Heart left ventricle (tissue), 16 donors: Measurements from ENCODE around the gene PRPF18. TPM values are rescaled to one million over a fixed set of nuclear protein-coding genes. Genes with fewer than 3 reads are reported as not detected.

Experiments
- ATAC-seq, 4 donors: fragments of 200-7000 bp; cut with Tn5 transposase; one replicate each; pipeline ENCODE4 v1.9.1; 2020 to 2022; ENCODE audit warnings: moderate library complexity in 4 of 4, mild to moderate bottlenecking in 3 of 4, moderate number of reproducible peaks in 1 of 4
- DNase-seq, 5 donors: peaks; one replicate each; pipeline ENCODE4 v3.0.0-alpha.2; 2020
- H3K27ac ChIP-seq, 12 donors: fragments of 200-600 bp; sonication (generic) in 4 of 12; one replicate each; pipeline versions ENCODE4 v1.5.0 to v1.8.0; 2016 to 2022; ENCODE audit warnings: mild to moderate bottlenecking in 2 of 12
- H3K27me3 ChIP-seq, 9 donors: fragments of 200-600 bp; sonication (generic) in 2 of 9; one replicate each; pipeline versions ENCODE4 v1.5.1 to v1.8.0; 2016 to 2022; ENCODE audit warnings: mild to moderate bottlenecking in 3 of 9
- H3K36me3 ChIP-seq, 9 donors: fragments of 200-600 bp; sonication (generic) in 2 of 9; one replicate each; pipeline versions ENCODE4 v1.5.0 to v1.8.0; 2018 to 2022; ENCODE audit warnings: mild to moderate bottlenecking in 2 of 9
- H3K4me1 ChIP-seq, 12 donors: fragments of 200-600 bp; sonication (generic) in 4 of 12; one replicate each; pipeline versions ENCODE4 v1.5.0 to v1.8.0; 2016 to 2022; ENCODE audit warnings: mild to moderate bottlenecking in 3 of 12
- H3K4me3 ChIP-seq, 12 donors: fragments of 200-600 bp; sonication (generic) in 4 of 12; one replicate each; pipeline versions ENCODE4 v1.5.0 to v1.8.0; 2017 to 2022; ENCODE audit warnings: mild to moderate bottlenecking in 9 of 12, moderate library complexity in 4 of 12
- H3K9me3 ChIP-seq, 12 donors: fragments of 200-600 bp; sonication (generic) in 4 of 12; one replicate each; pipeline versions ENCODE4 v1.5.0 to v1.8.0; 2016 to 2022; ENCODE audit warnings: mild to moderate bottlenecking in 1 of 12
- POLR2A ChIP-seq, 2 donors: fragments of 450-650 bp; IDR thresholded peaks; one replicate each; pipeline ENCODE4 v1.6.1; 2017; ENCODE audit warnings: antibody characterized with exemption in 2 of 2, mild to moderate bottlenecking in 2 of 2, moderate library complexity in 2 of 2
- WGBS, 4 donors: extraction: QIAGEN DNeasy Blood & Tissue Kit in 2 of 4; methylation state at CpG; one replicate each; pipeline versions ENCODE4 v1.1.5 to v1.1.7; 2013 to 2018; 5-methylcytosine and 5-hydroxymethylcytosine counted together
- intact Hi-C, 10 donors: fragments of 100-400 bp; cut with DNase I; formaldehyde crosslinking; loops; one replicate each; pipeline versions ENCODE4 v1.11.1 to v1.14.2; 2022
- polyA plus RNA-seq, 2 donors: library from polyadenylated mRNA; stranded (reverse); fragments of 200-250 nt; gene quantifications; one replicate each; pipeline ENCODE4 v1.2.3, GENCODE V29; 2013
- total RNA-seq, 9 donors: library from RNA; depleted of rRNA in 2 of 9; stranded (reverse); fragments of >200 nt in 2 of 9; fragmentation: NEBNext Ultra II Directional in 3 of 9; extraction: Animal tissue kit (Norgen Biotek cat#: 25700) in 3 of 9; gene quantifications; one replicate each; pipeline versions ENCODE4 v1.1.0 to v1.2.4, GENCODE V29; 2016 to 2023
- TF ChIP-seq, protein P1 (sequence below), 12 donors: fragments of 200-600 bp; sonication (generic) in 4 of 12; IDR thresholded peaks; one replicate each; pipeline versions ENCODE4 v1.5.0 to v1.8.0; 2018 to 2022; ENCODE audit warnings: antibody characterized with exemption in 12 of 12, mild to moderate bottlenecking in 5 of 12
- donor health status: ischemic (EF 13 %, LVEDD 7.1; RV severe dilation, severe dysfunction).
- donor health status: healthy with polysubstance abuse.
- donor health status: DM: no; HTN: yes; CAD: no.
- donor health status: DM: no; HTN: no; CAD: no.
- donor health status: ischemic (EF 25% LVEDD 6.9; RV normal size, moderate dysfunction).
- donor health status: ischemic (EF 25% LVEDD 5.7; RV mildly dilated, moderate dysfunction).
- donor health status: healthy.
- donor health status: DM: yes; HTN: yes; CAD: no.
- donor health status: ischemic (EF 35%, LVEDD 5.7; RV mildly dilated, moderate dysfunction).
- donor health status: nonischemic (EF 11% LVEDD 7.7; RV severe dilation, severe dysfunction).
- donor health status: DM: yes; HTN: yes; CAD: no.
- donor health status: PGD.
- donor health status: ischemic (EF 29% LVEDD 5.4; RV normal size, mild dysfunction).
- donor health status: nonischemic (EF 23%, LVEDD 6.1; RV moderate dilation, normal function).

The PRPF18 gene
- total and polyA plus RNA-seq, 11 donors, result 8.9 to 19.1 (median 14.7) TPM

DNA sequence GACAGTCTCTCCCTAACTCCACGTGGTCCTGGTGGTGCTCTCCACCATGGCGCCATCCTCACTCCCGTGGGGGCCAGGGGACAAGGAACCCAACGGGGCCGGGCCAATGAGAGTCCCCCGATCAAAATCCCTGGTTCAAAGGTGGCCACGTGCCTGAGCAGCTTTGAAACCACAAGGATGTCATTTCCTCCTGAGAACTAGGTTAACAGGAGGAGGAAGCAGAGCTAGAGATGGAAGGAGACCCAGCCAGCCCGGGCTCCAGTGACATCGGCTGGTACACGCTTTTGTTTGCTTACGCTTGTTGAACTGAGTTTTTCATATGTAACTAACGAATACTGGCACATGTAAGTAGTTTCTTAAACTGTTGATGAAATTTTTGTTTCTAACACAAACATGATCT, 61.7 kb downstream of the PRPF18 start:
- Histone ChIP-seq H3K27me3 (no peaks in the 10 kb centered on the region), H3K4me1 (no peaks in the 10 kb centered on the region), H3K4me3 (no peak overlapping the region), H3K9me3 (no peaks in the 10 kb centered on the region), H3K27ac (no peak overlapping the region), H3K36me3 (peaks cover 0 to 97% (median 90%) of the 10 kb centered on the region in 9 donors)
- TF ChIP-seq, protein P1, sequence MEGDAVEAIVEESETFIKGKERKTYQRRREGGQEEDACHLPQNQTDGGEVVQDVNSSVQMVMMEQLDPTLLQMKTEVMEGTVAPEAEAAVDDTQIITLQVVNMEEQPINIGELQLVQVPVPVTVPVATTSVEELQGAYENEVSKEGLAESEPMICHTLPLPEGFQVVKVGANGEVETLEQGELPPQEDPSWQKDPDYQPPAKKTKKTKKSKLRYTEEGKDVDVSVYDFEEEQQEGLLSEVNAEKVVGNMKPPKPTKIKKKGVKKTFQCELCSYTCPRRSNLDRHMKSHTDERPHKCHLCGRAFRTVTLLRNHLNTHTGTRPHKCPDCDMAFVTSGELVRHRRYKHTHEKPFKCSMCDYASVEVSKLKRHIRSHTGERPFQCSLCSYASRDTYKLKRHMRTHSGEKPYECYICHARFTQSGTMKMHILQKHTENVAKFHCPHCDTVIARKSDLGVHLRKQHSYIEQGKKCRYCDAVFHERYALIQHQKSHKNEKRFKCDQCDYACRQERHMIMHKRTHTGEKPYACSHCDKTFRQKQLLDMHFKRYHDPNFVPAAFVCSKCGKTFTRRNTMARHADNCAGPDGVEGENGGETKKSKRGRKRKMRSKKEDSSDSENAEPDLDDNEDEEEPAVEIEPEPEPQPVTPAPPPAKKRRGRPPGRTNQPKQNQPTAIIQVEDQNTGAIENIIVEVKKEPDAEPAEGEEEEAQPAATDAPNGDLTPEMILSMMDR (IDR thresholded peaks at IDR 0.05), result no peak
- TF ChIP-seq POLR2A (IDR thresholded peaks at IDR 0.05), result no peak
- ATAC-seq, result no peak
- WGBS, 4 donors, result 89 to 92% (median 90%) methylated on average over 12 of the region's 12 CpGs
- intact Hi-C loops, result no loop called here
- DNase-seq, result no peak

DNA sequence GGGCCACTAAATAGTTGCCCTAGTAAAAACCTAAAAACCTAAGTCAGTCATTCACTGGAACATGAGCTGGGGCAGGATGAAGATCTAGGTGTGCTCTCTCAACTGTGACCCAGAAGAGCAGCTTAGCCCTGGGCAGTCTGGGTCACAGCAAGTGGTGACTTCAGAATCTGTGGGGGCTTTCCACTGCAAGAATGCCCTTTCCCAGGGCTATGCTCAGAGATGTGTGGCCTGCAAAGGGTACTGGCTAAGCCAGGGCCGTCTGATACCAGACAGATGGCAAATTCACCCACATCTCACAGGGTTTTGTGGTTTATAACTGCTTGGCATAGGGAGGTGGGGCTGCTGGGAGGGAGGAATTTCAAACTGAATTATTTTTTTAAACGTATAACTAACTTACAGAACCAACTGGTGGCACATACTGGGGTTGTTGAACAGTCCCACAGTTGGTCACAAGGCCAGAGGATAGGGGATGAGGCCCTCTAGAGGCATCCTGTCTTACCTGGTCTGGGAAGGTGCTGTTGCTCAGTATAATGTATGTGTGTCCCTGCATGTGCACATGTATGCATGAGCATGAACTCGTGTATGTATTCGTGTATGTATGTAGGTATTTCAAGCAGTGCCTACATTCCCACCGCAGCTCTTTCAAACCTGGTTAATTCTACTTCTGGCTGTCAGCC, 63.2 kb downstream of the PRPF18 start:
- DNase-seq (no peak), ATAC-seq (no peak)
- intact Hi-C loops, result loop anchor here in 1 of 10 donors (5.0 to 10.0 kb wide), 2 partner anchors 33 to 445 kb away; no protein-coding TSS in a partner anchor
- no peaks in the 10 kb centered on the region for H3K27me3 ChIP-seq
- no peak overlapping the region for H3K4me3 ChIP-seq
- H3K9me3 ChIP-seq, result no peaks in the 10 kb centered on the region
- peaks cover 0 to 100% (median 98%) of the 10 kb centered on the region in 9 donors for H3K36me3 ChIP-seq
- no peak overlapping the region for H3K27ac ChIP-seq
- TF ChIP-seq, protein P1 (IDR thresholded peaks at IDR 0.05), result no peak
- TF ChIP-seq POLR2A (IDR thresholded peaks at IDR 0.05), result no peak
- 40 to 62% (median 50%) methylated on average over 5 of the region's 5 CpGs for WGBS, 4 donors
- H3K4me1 ChIP-seq, result peaks cover 0 to 6% (median 0%) of the 10 kb centered on the region in 12 donors

DNA sequence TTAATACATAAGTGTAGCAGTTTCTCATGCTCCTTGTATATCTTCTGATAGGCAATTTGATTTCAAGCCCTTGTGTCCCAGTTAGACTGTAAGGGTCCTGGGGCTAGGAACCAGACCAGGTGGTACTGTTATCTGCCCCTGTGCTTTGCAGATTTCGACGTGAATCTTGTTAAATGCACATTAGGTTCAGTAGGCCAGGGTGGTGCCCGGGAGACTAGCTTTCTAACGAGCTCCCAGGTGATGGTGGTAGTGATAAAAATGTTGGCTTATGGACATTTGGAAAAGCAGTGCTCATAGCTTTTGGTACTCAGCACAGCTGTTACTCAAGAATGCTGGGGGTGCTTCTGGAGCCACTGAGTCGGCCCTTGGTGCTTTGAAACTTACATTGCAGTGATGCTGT, 64.2 kb downstream of the PRPF18 start:
- Histone ChIP-seq H3K36me3 (peaks cover 0 to 100% (median 100%) of the 10 kb centered on the region in 9 donors), H3K9me3 (no peaks in the 10 kb centered on the region), H3K27me3 (no peaks in the 10 kb centered on the region), H3K27ac (no peak overlapping the region), H3K4me3 (no peak overlapping the region), H3K4me1 (peaks cover 0 to 7% (median 0%) of the 10 kb centered on the region in 12 donors)
- TF ChIP-seq, protein P1 (IDR thresholded peaks at IDR 0.05), result no peak
- no peak for TF ChIP-seq POLR2A (IDR thresholded peaks at IDR 0.05)
- ATAC-seq (no peak), DNase-seq (no peak)
- WGBS, 4 donors, result 56 to 60% (median 59%) methylated on average over 5 of the region's 5 CpGs
- intact Hi-C loops, result loop anchor here in 1 of 10 donors (5.0 to 10.0 kb wide), 2 partner anchors 34 to 444 kb away; no protein-coding TSS in a partner anchor

DNA sequence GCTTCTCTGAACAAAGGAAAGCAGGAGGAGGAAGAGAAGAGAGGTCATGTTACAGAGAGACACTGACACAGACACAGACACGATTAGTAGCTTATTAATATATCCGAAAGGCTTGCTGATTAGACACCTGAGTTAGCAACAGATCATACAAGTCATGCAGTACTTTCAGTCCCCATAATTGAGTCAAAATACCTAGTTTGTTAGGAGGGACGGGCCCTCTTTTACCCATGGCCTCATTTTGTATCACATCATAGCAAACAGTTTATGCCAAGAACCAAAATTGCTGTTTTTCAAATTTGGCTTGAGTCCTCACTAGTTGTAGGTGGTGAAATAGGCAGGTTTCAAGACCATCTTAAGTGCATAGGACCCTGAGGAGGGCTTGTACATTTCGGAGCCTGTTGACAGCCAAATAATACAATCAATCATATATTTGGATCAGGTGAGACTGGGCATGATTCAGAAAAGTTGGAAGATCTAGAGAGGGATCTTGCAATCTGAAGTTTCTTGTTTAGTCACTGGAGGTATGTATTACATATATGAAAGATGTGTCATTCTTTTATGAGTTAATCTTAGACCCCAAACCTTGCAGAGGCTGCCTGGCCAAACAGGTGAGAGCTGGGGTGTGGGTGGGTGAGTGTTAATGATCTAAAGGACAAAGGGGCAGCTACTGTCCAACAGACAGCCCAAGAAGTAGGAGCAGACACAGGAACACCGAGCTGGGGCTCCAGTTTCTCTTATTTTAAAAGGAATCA, 65.4 kb downstream of the PRPF18 start:
- peaks cover 0 to 100% (median 98%) of the 10 kb centered on the region in 9 donors for H3K36me3 ChIP-seq
- no peak for TF ChIP-seq POLR2A (IDR thresholded peaks at IDR 0.05)
- TF ChIP-seq, protein P1 (IDR thresholded peaks at IDR 0.05), result no peak
- H3K4me3 ChIP-seq, result no peak overlapping the region
- H3K4me1 ChIP-seq, result peaks cover 0 to 7% (median 0%) of the 10 kb centered on the region in 12 donors
- intact Hi-C loops, result loop anchor here in 1 of 10 donors (5.0 to 10.0 kb wide), 2 partner anchors 35 to 443 kb away; no protein-coding TSS in a partner anchor
- ATAC-seq (no peak), DNase-seq (no peak)
- no peak overlapping the region for H3K27ac ChIP-seq
- no peaks in the 10 kb centered on the region for H3K9me3 ChIP-seq
- WGBS, 4 donors, result 77 to 92% (median 82%) methylated on average over 5 of the region's 5 CpGs
- H3K27me3 ChIP-seq, result no peaks in the 10 kb centered on the region
